Measurements from ENCODE around the gene PIEZO2.

The PIEZO2 gene

DNA sequence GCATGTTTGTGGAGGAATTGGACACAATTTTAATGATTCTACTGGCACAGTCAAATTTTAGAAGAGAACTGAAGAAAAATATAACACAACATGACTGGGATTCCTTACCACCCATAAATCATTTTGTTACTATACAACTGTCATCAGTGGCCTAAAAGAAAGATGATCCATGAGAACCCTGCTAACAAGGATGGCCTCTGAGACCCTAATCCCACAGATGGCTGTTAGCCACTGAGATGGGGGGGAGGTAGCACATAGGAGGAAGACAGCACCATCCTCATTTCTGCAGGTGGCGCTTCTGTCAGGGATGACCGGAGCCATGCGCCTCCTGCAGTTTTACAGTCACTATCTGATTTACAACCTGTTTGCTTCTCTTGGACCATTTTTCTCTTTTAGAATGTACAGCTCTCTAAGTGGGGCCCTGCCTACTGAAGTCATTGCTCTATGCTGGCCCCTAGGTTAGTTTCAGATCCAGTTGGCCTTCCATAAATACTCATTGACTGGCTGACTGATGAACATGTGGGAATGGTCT, 343.7 kb downstream of the PIEZO2 start:
- Mint-ChIP-seq H3K4me1 (no peaks in the 10 kb centered on the region), H3K4me3 (no peak overlapping the region), H3K9me3 (no peaks in the 10 kb centered on the region), H3K27me3 (no peaks in the 10 kb centered on the region), H3K27ac (no peak overlapping the region)
- ATAC-seq (no peak), DNase-seq (no peak)

DNA sequence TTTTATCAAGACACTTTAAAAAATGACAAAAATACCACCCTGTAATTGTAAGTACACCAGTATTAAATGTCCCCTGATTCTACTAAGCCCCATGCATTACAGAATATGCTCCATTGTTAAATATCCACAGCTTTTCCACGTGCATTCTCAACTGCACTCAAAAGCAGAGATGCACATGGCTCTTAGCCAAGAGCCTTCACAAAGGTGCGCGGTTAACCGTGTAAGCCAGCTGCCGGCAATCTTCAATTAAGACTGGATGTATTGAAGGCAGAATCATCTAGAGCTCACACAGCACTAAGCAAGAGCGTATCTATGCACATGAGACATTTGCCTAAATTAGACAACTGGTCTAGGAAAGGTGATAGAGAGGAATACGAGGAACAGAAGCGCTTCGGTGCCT, 345.2 kb downstream of the PIEZO2 start:
- DNase-seq (no peak), ATAC-seq (no peak)
- H3K27ac Mint-ChIP-seq = no peak overlapping the region
- H3K4me1 Mint-ChIP-seq = no peaks in the 10 kb centered on the region
- no peak overlapping the region for H3K4me3 Mint-ChIP-seq
- H3K9me3 Mint-ChIP-seq = no peaks in the 10 kb centered on the region
- no peaks in the 10 kb centered on the region for H3K27me3 Mint-ChIP-seq

- Mint-ChIP-seq H3K27ac (no peak overlapping the region), H3K4me3 (no peak overlapping the region), H3K9me3 (no peaks in the 10 kb centered on the region), H3K27me3 (no peaks in the 10 kb centered on the region), H3K4me1 (no peaks in the 10 kb centered on the region)
- no peak for ATAC-seq
- DNase-seq = no peak
These were observed 350.4 kb downstream of the PIEZO2 start for GRCh38 chr18:10798727-10799550.

GRCh38 chr18:10797896-10798295, 351.5 kb downstream of the PIEZO2 start:
- H3K4me3 Mint-ChIP-seq = no peak overlapping the region
- no peaks in the 10 kb centered on the region for H3K4me1 Mint-ChIP-seq
- no peaks in the 10 kb centered on the region for H3K27me3 Mint-ChIP-seq
- H3K27ac Mint-ChIP-seq = no peak overlapping the region
- no peaks in the 10 kb centered on the region for H3K9me3 Mint-ChIP-seq
- ATAC-seq (no peak), DNase-seq (no peak)

DNA sequence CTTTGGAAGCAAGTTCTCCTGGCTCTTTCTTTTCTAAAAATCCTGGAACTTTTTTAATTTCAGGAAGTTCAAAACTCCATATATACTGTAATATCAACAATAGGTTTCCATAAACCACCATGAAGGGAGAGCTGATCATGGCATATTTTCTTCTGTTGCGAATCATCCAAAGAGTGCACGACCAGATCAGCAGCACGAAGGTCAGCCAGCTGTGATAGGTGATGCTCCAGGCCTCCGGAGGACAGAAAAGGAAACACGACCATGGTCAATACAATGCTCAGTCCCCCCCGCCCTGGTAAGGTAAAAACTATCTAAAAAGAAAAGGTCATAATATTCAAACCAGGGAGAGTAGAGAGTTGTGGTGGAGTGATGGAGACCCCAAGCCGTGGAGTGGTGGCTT, 354.6 kb downstream of the PIEZO2 start:
- no peak for DNase-seq
- Mint-ChIP-seq H3K4me1 (no peaks in the 10 kb centered on the region), H3K9me3 (no peaks in the 10 kb centered on the region), H3K27ac (no peak overlapping the region), H3K27me3 (peaks cover 10% of the 10 kb centered on the region), H3K4me3 (no peak overlapping the region)
- ATAC-seq = no peak

DNA sequence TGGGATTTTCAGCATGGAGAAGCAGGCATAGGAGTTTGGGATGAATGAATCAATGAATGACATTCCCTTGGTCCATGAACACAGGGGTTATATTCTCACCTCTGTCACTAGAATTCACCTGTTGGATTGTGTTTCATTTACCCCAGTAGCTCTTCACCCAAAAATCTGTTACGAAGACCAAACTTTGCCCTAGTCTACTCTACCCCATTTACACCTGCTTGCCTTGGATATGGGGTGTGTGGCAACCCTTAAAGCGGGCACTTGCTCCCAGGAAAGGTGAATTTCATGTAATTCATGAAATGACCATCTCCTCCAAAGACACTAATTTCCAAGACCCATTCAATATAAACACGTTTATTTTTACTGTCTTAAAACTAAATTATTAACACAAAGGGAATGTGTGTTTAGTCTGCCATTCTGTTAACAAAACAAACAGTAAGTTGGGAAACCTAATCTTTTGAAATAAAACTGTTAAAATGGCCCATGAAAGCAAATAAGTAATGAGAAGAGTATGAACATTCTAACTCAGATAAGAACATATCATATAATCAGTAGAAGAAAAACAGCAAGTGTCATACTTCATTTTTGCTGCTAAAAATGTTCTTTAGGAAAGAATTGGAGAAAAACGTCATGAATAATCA, 355.5 kb downstream of the PIEZO2 start:
- Mint-ChIP-seq H3K9me3 (no peaks in the 10 kb centered on the region), H3K27ac (no peak overlapping the region), H3K4me3 (no peak overlapping the region), H3K4me1 (no peaks in the 10 kb centered on the region), H3K27me3 (peaks cover 17% of the 10 kb centered on the region)
- DNase-seq = no peak
- ATAC-seq = no peak

DNA sequence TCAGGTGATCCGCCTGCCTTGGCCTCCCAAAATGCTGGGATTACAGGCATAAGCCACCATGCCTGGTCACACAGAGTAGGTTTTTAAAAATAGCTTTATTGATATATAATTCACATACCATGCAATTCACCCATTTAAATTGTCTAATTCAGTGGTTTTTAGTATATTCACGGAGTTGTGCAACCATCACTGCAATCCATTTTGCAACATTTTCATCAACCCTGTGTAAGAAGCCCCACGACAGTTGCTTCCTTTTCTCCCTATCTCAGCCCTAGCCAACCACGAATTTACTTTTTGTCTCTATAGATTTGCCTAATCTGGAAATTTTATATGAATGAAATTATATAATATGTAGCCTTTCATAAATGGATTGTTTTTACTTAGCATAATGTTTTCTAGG, 357.2 kb downstream of the PIEZO2 start:
- DNase-seq = no peak
- Mint-ChIP-seq H3K4me3 (no peak overlapping the region), H3K27me3 (peaks cover 19% of the 10 kb centered on the region)

GRCh38 chr18:10791169-10791831, 358.1 kb downstream of the PIEZO2 start:
- DNase-seq (no peak), ATAC-seq (no peak)
- Mint-ChIP-seq H3K27ac (no peak overlapping the region), H3K4me1 (peaks cover 5% of the 10 kb centered on the region), H3K4me3 (no peak overlapping the region), H3K27me3 (peaks cover 21% of the 10 kb centered on the region), H3K9me3 (no peaks in the 10 kb centered on the region)

More for the DNA sequence above, 357.2 kb downstream of the PIEZO2 start:
- Mint-ChIP-seq H3K9me3 (no peaks in the 10 kb centered on the region), H3K4me1 (peaks cover 1% of the 10 kb centered on the region), H3K27ac (no peak overlapping the region)
- ATAC-seq = no peak

DNA sequence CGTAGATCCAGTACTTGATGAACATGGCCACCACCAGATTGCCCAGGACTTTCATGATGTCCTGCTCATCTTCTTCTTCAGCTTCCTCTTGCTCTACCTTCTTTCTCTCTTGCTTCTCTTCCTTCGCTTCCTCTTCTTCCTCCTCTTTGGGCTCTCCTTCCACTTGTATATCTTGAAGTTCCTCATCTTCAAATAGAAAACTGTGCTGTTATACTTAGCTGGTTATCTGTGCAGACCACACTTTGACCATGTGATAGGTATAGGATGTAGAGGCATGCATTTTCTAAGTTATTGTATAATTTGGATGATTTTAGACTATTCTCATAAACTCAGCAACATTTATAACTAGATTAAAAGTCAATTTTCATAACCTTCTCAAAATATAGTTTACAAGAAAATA, 360.2 kb downstream of the PIEZO2 start:
- ATAC-seq (no peak), DNase-seq (no peak)
- H3K4me1 Mint-ChIP-seq = peaks cover 5% of the 10 kb centered on the region
- H3K27me3 Mint-ChIP-seq = peaks cover 42% of the 10 kb centered on the region
- H3K9me3 Mint-ChIP-seq = no peaks in the 10 kb centered on the region
- H3K27ac Mint-ChIP-seq = no peak overlapping the region
- H3K4me3 Mint-ChIP-seq = no peak overlapping the region

GRCh38 chr18:10787293-10787901, 362.0 kb downstream of the PIEZO2 start:
- Mint-ChIP-seq H3K9me3 (no peaks in the 10 kb centered on the region), H3K27ac (no peak overlapping the region), H3K4me3 (no peak overlapping the region), H3K27me3 (peaks cover 47% of the 10 kb centered on the region), H3K4me1 (peaks cover 5% of the 10 kb centered on the region)
- DNase-seq = peak; percentile 78 to 85
- peak; percentile 95 for ATAC-seq

DNA sequence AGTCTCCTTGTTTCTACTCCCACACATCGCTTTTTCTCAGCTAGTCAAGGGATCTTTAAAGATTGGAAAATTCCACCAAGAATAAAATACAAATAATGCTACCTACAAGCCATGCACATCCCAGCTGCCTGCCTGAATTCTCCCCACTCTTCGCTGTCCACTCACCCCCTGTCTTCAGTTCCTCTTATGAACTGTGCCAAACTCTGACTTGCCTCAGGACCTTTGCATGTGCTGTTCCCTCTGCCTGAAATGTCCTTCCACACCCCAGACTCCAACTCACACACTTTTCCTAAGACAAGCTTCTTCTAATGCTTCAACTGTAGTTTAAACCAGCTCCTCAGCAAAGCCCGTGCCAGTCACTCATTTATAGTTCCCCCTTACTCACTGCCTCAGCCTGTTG, 363.6 kb downstream of the PIEZO2 start:
- H3K27ac Mint-ChIP-seq = peak overlapping the region in 1 of 2 donors; percentile 49
- DNase-seq = no peak
- no peaks in the 10 kb centered on the region for H3K9me3 Mint-ChIP-seq
- ATAC-seq = no peak
- H3K4me3 Mint-ChIP-seq = no peak overlapping the region
- peaks cover 39% of the 10 kb centered on the region for H3K27me3 Mint-ChIP-seq
- H3K4me1 Mint-ChIP-seq = peaks cover 5% of the 10 kb centered on the region

DNA sequence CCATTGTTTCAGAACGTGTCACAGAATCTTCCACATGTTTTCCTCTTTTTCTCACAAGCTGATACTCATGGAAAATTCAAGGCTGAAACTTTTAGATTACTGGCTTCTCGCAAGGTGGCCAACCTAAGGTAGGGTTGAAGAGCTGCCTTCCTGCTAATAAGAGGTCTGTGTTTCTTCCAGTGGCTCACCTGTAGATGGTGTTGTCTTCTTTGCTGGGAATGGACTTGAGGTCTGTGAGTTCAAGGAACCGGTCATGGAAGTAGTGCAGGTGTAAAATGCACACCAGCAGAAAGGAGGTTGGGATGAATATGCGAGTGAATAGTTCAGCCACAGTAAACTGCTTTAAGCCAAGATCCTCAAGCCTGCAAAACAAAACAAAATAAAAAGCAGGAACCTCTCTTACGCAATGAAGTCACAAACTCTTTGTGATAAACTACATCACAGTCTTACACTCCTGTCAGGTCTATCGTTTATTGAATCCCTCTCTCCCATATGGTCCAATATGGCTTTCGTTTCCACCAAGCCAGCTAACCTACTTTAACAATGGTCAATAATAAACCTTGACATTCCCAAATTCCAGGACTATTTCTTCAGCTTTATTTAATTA, 364.7 kb downstream of the PIEZO2 start:
- no peaks in the 10 kb centered on the region for H3K9me3 Mint-ChIP-seq
- no peak overlapping the region for H3K4me3 Mint-ChIP-seq
- H3K27me3 Mint-ChIP-seq = peaks cover 43% of the 10 kb centered on the region
- no peak overlapping the region for H3K27ac Mint-ChIP-seq
- DNase-seq (no peak), ATAC-seq (no peak)
- H3K4me1 Mint-ChIP-seq = peaks cover 5% of the 10 kb centered on the region

- Mint-ChIP-seq H3K4me3 (no peak overlapping the region), H3K4me1 (peaks cover 5% of the 10 kb centered on the region), H3K27me3 (peaks cover 41% of the 10 kb centered on the region), H3K9me3 (no peaks in the 10 kb centered on the region), H3K27ac (no peak overlapping the region)
- ATAC-seq (no peak), DNase-seq (no peak)
These were observed 365.4 kb downstream of the PIEZO2 start for GRCh38 chr18:10783941-10784340.

GRCh38 chr18:10776493-10776892, 372.9 kb downstream of the PIEZO2 start:
- no peak overlapping the region for H3K27ac Mint-ChIP-seq
- no peak overlapping the region for H3K4me3 Mint-ChIP-seq
- peaks cover 47% of the 10 kb centered on the region for H3K27me3 Mint-ChIP-seq
- no peaks in the 10 kb centered on the region for H3K4me1 Mint-ChIP-seq
- DNase-seq = no peak
- ATAC-seq = no peak
- H3K9me3 Mint-ChIP-seq = peaks cover 5 to 11% of the 10 kb centered on the region in 2 donors

- peaks cover 46% of the 10 kb centered on the region for H3K27me3 Mint-ChIP-seq
- no peaks in the 10 kb centered on the region for H3K4me1 Mint-ChIP-seq
These were observed 374.3 kb downstream of the PIEZO2 start for GRCh38 chr18:10775026-10775425.

More at GRCh38 chr18:10775026-10775425, 374.3 kb downstream of the PIEZO2 start:
- DNase-seq = no peak
- ATAC-seq = no peak
- Mint-ChIP-seq H3K9me3 (peaks cover 5 to 11% of the 10 kb centered on the region in 2 donors), H3K4me3 (no peak overlapping the region), H3K27ac (no peak overlapping the region)
